Measurements from ENCODE around the gene CYLC1.

DNA sequence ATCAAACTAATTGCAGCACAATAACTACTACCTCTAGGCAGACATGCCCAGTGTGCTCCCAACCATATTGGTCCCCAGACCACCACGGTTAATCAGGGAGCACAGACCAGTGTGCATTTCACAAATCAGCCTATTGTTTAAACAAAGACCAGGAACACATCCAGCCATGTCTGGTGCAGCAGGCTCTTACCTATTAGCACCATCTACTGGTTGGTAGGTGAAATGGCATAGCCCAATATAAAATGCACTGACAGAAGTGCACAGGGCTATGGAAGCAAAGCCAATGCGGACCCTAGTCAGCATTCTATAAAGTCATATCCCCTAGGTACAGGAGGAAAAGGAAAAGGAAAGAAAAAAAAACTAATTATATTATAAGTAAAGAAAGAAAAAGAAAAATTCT lies 15.5 kb upstream of the CYLC1 start:
- no peak for TF ChIP-seq POLR2A (IDR thresholded peaks at IDR 0.05; ENCODE audit: low read length)
- TF ChIP-seq GATA1 (IDR thresholded peaks at IDR 0.05; ENCODE audit: low read depth, low read length) = no peak

Data from erythroblast (primary cell).